Left ventricle myocardium superior (tissue), 1 donor: ENCODE data around the gene FYCO1. TPM values are rescaled to one million over a fixed set of nuclear protein-coding genes. Genes with fewer than 3 reads are reported as not detected.

ENCODE experiments used
- ATAC-seq: fragments of 200-7000 bp; cut with Tn5 transposase; one replicate; pipeline ENCODE4 v1.9.1; 2020; ENCODE audit warnings: mild to moderate bottlenecking, moderate library complexity
- DNase-seq: peaks from one replicate; pipeline ENCODE4 v3.0.0-alpha.2; 2020
- intact Hi-C: fragments of 100-400 bp; cut with micrococcal nuclease; formaldehyde crosslinking; loops from one replicate; pipeline ENCODE4 v1.11.0; 2022
- total RNA-seq: library from RNA; stranded (reverse); fragmentation: NEBNext Ultra II Directional; extraction: Animal tissue kit (Norgen Biotek cat#: 25700); gene quantifications from one replicate; pipeline ENCODE4 v1.2.1, GENCODE V29; 2021
- donor health status: DM: no; HTN: yes; CAD: no; lungs with severe emphysema.

Gene FYCO1
- total RNA-seq, 1 donor from 2014 or later = 146 TPM

GRCh38 chr3:45969116-45969515 is 26.5 kb downstream of the FYCO1 start:
- intact Hi-C loops = no loop called here
- DNase-seq (no peak), ATAC-seq (no peak)

GRCh38 chr3:45968706-45969105 is 26.9 kb downstream of the FYCO1 start:
- DNase-seq (no peak), ATAC-seq (peak; percentile 48)
- intact Hi-C loops = no loop called here

GRCh38 chr3:45968149-45968548 is 27.5 kb downstream of the FYCO1 start:
- peak; percentile 43 for ATAC-seq

GRCh38 chr3:45967724-45968123 is 27.9 kb downstream of the FYCO1 start:
- ATAC-seq (peak; percentile 41), DNase-seq (peak; percentile 51)
- intact Hi-C loops = no loop called here

More at GRCh38 chr3:45968149-45968548, 27.5 kb downstream of the FYCO1 start:
- DNase-seq = peak; percentile 42
- intact Hi-C loops = no loop called here

- DNase-seq = peak; percentile 66
- ATAC-seq = peak; percentile 72
- intact Hi-C loops = no loop called here
Measured at GRCh38 chr3:45966950-45967640, 28.5 kb downstream of the FYCO1 start.

GRCh38 chr3:45966371-45966791 is 29.2 kb downstream of the FYCO1 start:
- DNase-seq = peak; percentile 57
- ATAC-seq = peak; percentile 59
- intact Hi-C loops = no loop called here

GRCh38 chr3:45965653-45966052 is 30.0 kb downstream of the FYCO1 start:
- intact Hi-C loops = no loop called here
- DNase-seq = no peak
- no peak for ATAC-seq

- ATAC-seq = no peak
- no peak for DNase-seq
- intact Hi-C loops = no loop called here
Measured at GRCh38 chr3:45965253-45965652, 30.4 kb downstream of the FYCO1 start.

GRCh38 chr3:45964139-45964538 is 31.5 kb downstream of the FYCO1 start:
- DNase-seq = no peak
- no peak for ATAC-seq
- intact Hi-C loops = no loop called here

- DNase-seq (no peak), ATAC-seq (no peak)
- intact Hi-C loops = no loop called here
Measured at GRCh38 chr3:45962033-45962432, 33.6 kb downstream of the FYCO1 start.

GRCh38 chr3:45960289-45960688 is 35.3 kb downstream of the FYCO1 start:
- DNase-seq = no peak
- intact Hi-C loops = no loop called here
- no peak for ATAC-seq

- intact Hi-C loops = no loop called here
- no peak for ATAC-seq
Measured at GRCh38 chr3:45959201-45959600, 36.4 kb downstream of the FYCO1 start.

GRCh38 chr3:45958321-45958791 is 37.3 kb downstream of the FYCO1 start:
- intact Hi-C loops = no loop called here
- ATAC-seq (peak; percentile 80), DNase-seq (peak; percentile 43)

More at GRCh38 chr3:45959201-45959600, 36.4 kb downstream of the FYCO1 start:
- no peak for DNase-seq

GRCh38 chr3:45957586-45957985 is 38.0 kb downstream of the FYCO1 start:
- intact Hi-C loops = no loop called here
- DNase-seq = no peak
- peak; percentile 33 for ATAC-seq

GRCh38 chr3:45955706-45956105 is 39.9 kb downstream of the FYCO1 start:
- DNase-seq (no peak), ATAC-seq (no peak)
- intact Hi-C loops = no loop called here

- no peak for DNase-seq
- intact Hi-C loops = no loop called here
- ATAC-seq = no peak
Measured at GRCh38 chr3:45955017-45955647, 40.5 kb downstream of the FYCO1 start.

GRCh38 chr3:45954306-45954705 is 41.3 kb downstream of the FYCO1 start:
- intact Hi-C loops = no loop called here
- ATAC-seq (no peak), DNase-seq (no peak)

GRCh38 chr3:45953536-45953935 is 42.1 kb downstream of the FYCO1 start:
- intact Hi-C loops = no loop called here
- ATAC-seq = no peak

GRCh38 chr3:45952456-45952855 is 43.2 kb downstream of the FYCO1 start:
- intact Hi-C loops = no loop called here
- no peak for ATAC-seq
- no peak for DNase-seq

More at GRCh38 chr3:45953536-45953935, 42.1 kb downstream of the FYCO1 start:
- DNase-seq = no peak

GRCh38 chr3:45951946-45952345 is 43.7 kb downstream of the FYCO1 start:
- intact Hi-C loops = no loop called here
- peak; percentile 54 for ATAC-seq
- no peak for DNase-seq
